D721Med (cell line): ENCODE data around the gene ADSS1.

Experiments used
- DNase-seq: peaks from one replicate; pipeline ENCODE4 v3.0.0; 2011; ENCODE audit warnings: low spot score; ENCODE audit not compliant: insufficient read length
- FAIRE-seq: peaks from 2 replicates; lab custom pipeline; 2011; peaks lifted over from hg19 to GRCh38; lab: Jason Lieb, UNC
- CTCF ChIP-seq: IDR thresholded peaks from 2 replicates; pipeline ENCODE4 v1.5.1; 2012; ENCODE audit warnings: mild to moderate bottlenecking, control low read depth; ENCODE audit not compliant: insufficient read depth; ENCODE audit errors: missing control alignments

ADSS1 gene

DNA sequence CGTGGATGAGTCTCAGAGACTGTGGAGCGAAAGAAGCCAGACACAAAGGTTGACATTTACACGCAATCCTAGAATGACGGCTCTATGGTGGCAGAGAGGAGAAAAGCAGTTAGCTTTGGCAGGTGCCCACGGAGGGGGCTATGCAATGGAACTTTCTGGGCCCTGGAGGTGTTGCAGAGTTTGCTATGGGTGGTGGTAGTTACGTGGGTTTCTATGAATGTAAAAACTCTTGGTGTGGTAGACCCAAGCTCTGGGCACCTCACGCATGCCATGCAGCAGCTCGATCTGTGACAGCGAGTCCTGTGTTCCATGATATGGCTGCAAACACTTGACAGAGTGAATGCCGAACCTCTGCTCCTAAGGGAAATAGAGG is 39.6 kb upstream of the ADSS1 start:
- TF ChIP-seq CTCF = no peak
- FAIRE-seq = no peak
- no peak for DNase-seq

DNA sequence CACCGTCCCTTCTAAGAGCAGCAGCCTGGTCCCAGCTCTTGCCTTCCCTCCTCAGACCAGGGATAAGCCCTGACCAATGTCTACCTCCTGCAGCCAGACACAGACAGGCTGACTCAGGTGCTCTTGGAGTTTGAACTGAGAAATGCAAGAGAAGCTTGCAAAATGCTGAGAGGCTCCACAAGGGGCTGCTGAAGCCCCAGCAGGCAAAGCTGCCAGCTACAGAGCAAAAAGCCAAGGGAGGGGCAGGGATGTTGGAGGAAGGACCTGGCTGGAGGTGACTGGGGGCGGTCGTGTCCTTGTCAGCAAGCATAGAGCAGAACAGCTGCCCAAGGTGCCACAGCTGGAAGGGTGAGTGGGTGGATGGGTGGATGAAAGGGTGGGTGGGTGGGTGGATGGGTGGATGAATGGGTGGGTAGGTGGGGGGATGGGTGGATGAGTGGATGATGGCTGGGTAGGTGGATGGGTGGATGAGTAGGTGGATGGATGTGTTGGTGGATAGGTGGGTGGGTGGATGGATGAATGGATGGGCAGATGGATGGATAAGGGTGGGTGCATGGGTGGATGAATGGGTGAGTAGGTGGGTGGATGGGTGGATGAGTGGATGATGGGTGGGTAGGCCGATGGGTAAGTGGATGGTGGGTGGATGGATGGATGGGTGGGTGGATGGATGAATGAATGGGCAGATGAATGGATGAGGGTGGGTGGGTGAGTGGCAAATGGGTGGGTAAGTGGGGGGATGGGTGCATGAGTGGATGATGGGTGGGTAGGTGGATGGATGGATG is 38.6 kb upstream of the ADSS1 start:
- DNase-seq (no peak), FAIRE-seq (no peak)
- TF ChIP-seq CTCF = no peak

DNA sequence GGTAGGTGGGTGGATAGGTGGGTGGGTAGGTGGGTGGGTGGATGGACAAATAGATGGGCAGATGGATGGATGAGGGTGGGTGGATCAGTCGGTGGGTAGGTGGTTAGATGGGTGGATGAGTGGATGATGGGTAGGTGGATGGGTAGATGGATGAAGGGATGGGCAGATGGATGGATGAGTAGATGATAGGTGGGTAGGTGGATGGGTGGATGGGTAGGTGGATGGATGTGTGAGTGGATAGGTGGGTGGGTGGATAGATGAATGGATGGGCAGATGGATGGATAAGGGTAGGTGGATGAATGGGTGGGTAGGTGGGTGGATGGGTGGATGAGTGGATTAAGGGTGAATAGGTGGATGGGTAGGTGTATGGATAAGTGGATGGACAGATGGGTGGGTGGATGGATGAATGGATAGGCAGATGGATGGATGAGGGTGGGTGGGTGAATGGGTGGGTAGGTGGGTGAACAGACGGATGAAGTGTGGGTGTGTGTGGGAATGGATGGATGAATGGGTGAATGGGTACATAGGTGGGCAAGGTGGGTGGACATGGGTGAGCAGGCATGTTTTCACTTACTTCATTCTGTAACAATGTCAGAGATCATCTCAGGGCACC is 37.9 kb upstream of the ADSS1 start:
- no peak for FAIRE-seq
- no peak for TF ChIP-seq CTCF
- DNase-seq = no peak

DNA sequence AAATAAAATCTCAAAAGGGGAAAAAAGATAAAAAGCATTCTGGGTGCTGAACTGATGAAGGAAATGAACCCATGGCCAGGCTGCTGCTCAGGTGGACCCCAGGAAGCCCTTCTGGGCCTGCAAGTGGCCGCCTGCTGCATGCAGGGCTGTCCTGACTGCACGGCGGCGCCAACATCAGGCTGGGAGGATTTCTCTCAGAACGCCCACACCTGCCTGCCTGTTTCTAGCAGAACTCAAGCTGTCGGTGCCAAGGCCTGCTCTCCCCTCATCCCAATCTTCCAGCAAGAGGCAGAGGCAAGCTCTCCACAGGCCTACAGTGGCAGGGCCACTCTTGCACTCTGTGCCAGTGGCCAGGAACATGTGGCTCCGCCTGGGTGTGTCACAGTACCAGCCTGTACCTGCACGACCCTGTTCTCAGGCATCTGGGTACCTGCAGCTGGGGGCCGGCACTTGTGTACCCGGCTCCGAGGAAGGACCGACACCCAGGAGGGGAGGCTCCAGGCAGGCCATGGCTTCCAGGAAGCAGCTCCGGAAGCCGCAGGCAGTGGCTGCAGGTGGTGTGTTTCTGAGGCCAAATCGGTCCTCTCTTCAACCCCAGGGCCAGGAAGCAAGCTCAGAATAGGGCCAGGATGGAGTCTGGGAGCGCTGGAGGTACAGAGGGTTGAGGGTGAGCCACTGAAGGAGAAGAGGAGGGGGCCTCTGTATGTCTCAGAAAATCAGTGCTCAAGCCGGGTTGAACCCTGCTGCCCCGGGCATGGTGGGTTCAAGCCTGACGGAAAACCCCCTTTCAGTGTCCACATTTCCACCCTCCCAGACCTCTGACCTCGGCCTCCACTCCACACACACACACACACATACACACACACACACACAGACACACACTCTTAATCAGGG is 37.2 kb upstream of the ADSS1 start:
- no peak for TF ChIP-seq CTCF
- no peak for FAIRE-seq
- DNase-seq = no peak

- no peak for FAIRE-seq
- no peak for DNase-seq
- no peak for TF ChIP-seq CTCF
Measured at GRCh38 chr14:104687601-104688504, 36.2 kb upstream of the ADSS1 start.

DNA sequence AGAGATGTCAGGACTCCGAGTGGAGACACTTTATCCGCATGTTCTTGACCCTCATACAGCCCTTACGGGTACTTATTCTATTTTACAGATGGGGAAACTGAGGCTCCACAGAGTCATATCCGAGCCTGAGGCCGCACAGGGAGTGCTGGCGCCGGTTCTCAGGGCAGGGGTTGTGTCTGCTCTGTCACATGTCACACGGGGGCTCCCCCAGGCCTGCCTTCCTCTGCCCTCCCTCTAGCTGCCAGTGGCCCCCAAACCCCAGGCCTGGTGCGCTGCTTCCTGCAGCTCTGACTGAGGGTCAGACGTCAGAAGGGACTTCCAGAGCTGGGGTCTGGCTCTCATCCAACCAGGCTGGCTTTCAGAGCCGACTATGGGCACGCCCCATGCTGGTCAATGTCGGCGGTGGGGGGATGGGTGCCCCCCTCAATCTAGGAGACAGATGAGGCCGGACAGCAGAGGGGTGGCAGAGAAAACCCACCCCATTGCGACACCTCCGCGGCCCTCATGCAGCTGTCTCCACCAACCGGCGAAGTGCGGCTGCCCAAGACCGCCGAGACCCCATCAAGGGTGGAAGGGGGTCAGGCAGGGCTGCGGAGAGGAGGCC is 35.4 kb upstream of the ADSS1 start:
- no peak for FAIRE-seq
- TF ChIP-seq CTCF = no peak
- DNase-seq = no peak
